H9 (cell line): Measurements from ENCODE around the gene OR2K2. TPM values are rescaled to one million over a fixed set of nuclear protein-coding genes. Genes with fewer than 3 reads are reported as not detected.

Experiments used
- DNase-seq: peaks from one replicate; pipeline ENCODE4 v3.0.0-alpha.2; 2017
- H2AFZ ChIP-seq: one replicate; pipeline ENCODE4 v1.6.1; 2013; ENCODE audit warnings: mild to moderate bottlenecking, low read length, control low read depth, moderate library complexity
- H2AK5ac ChIP-seq: 2 replicates; pipeline ENCODE4 v1.6.1; 2013; ENCODE audit warnings: low read length, control low read depth, mixed read lengths; ENCODE audit not compliant: insufficient read length
- H2BK120ac ChIP-seq: one replicate; pipeline ENCODE4 v1.6.1; 2013; ENCODE audit warnings: low read depth, mild to moderate bottlenecking, low read length, control low read depth, inconsistent platforms; ENCODE audit not compliant: poor library complexity, severe bottlenecking
- H2BK12ac ChIP-seq: 2 replicates; pipeline ENCODE4 v1.6.1; 2013; ENCODE audit warnings: low read length, control low read depth, mixed read lengths, low read depth; ENCODE audit not compliant: insufficient read length
- H2BK15ac ChIP-seq: 2 replicates; pipeline ENCODE4 v1.6.1; 2013; ENCODE audit warnings: low read depth, low read length, control low read depth
- H2BK20ac ChIP-seq: one replicate; pipeline ENCODE4 v1.6.1; 2013; ENCODE audit warnings: low read depth, mild to moderate bottlenecking, low read length, control low read depth, inconsistent platforms; ENCODE audit not compliant: poor library complexity, severe bottlenecking
- H2BK5ac ChIP-seq: 2 replicates; pipeline ENCODE4 v1.6.1; 2013; ENCODE audit warnings: low read length, control low read depth, mixed read lengths; ENCODE audit not compliant: insufficient read length
- H3K14ac ChIP-seq: 2 replicates; pipeline ENCODE4 v1.6.1; 2013; ENCODE audit warnings: low read length, control low read depth; ENCODE audit not compliant: insufficient read depth
- H3K18ac ChIP-seq: 2 replicates; pipeline ENCODE4 v1.6.1; 2013; ENCODE audit warnings: low read depth, mild to moderate bottlenecking, mixed read lengths, low read length, control low read depth; ENCODE audit not compliant: insufficient read length
- H3K23ac ChIP-seq: 2 replicates; pipeline ENCODE4 v1.6.1; 2013; ENCODE audit warnings: low read length, control low read depth, mixed read lengths, low read depth; ENCODE audit not compliant: insufficient read length
- H3K23me2 ChIP-seq: 2 replicates; pipeline ENCODE4 v1.6.1; 2013; ENCODE audit warnings: low read depth, mild to moderate bottlenecking, mixed read lengths, low read length, control low read depth; ENCODE audit not compliant: insufficient read length, poor library complexity, severe bottlenecking
- H3K27ac ChIP-seq: 2 replicates; pipeline ENCODE4 v1.5.1; 2013; ENCODE audit warnings: low read length, control low read depth, mixed read lengths, low read depth; ENCODE audit not compliant: insufficient read length
- H3K27me3 ChIP-seq: 2 replicates; pipeline ENCODE4 v1.6.1; 2013; ENCODE audit warnings: low read length, control low read depth, inconsistent platforms; ENCODE audit not compliant: insufficient read depth
- H3K4ac ChIP-seq: 2 replicates; pipeline ENCODE4 v1.6.1; 2013; ENCODE audit warnings: low read depth, mild to moderate bottlenecking, control low read depth, inconsistent platforms, low read length, moderate library complexity
- H3K4me1 ChIP-seq: 2 replicates; pipeline ENCODE4 v1.6.1; 2013; ENCODE audit warnings: low read length, control low read depth, inconsistent platforms; ENCODE audit not compliant: insufficient read depth
- H3K4me2 ChIP-seq: 2 replicates; pipeline ENCODE4 v1.6.1; 2013; ENCODE audit warnings: low read length, control low read depth, mixed read lengths; ENCODE audit not compliant: insufficient read length, insufficient read depth
- H3K56ac ChIP-seq: 2 replicates; pipeline ENCODE4 v1.6.1; 2013; ENCODE audit warnings: low read depth, mild to moderate bottlenecking, mixed read lengths, low read length, control low read depth; ENCODE audit not compliant: insufficient read length
- H3K79me1 ChIP-seq: 2 replicates; pipeline ENCODE4 v1.6.1; 2013; ENCODE audit warnings: low read depth, mild to moderate bottlenecking, moderate library complexity, low read length, control low read depth, inconsistent platforms; ENCODE audit not compliant: insufficient read depth, poor library complexity, severe bottlenecking
- H3K79me2 ChIP-seq: 2 replicates; pipeline ENCODE4 v1.6.1; 2013; ENCODE audit warnings: low read length, control low read depth, inconsistent platforms; ENCODE audit not compliant: insufficient read depth
- H3K9ac ChIP-seq: 2 replicates; pipeline ENCODE4 v1.6.1; 2013; ENCODE audit warnings: low read length, control low read depth, mixed read lengths; ENCODE audit not compliant: insufficient read length; ENCODE audit errors: extremely low read depth
- H3K9me3 ChIP-seq: one replicate; pipeline ENCODE4 v1.6.1; 2013; ENCODE audit warnings: low read depth, low read length, inconsistent platforms; ENCODE audit not compliant: control insufficient read depth
- H3T11ph ChIP-seq: one replicate; pipeline ENCODE4 v1.6.1; 2013; ENCODE audit warnings: mild to moderate bottlenecking, low read length, control low read depth, inconsistent platforms
- H4K20me1 ChIP-seq: one replicate; pipeline ENCODE4 v1.6.1; 2013; ENCODE audit not compliant: control insufficient read depth, insufficient read length, insufficient read depth
- H4K5ac ChIP-seq: 2 replicates; pipeline ENCODE4 v1.6.1; 2013; ENCODE audit warnings: low read depth, mild to moderate bottlenecking, mixed read lengths, low read length, control low read depth; ENCODE audit not compliant: insufficient read length
- H4K8ac ChIP-seq: replicated peaks from 2 replicates; pipeline ENCODE4 v1.6.1; 2013; ENCODE audit warnings: low read length, control low read depth, mixed read lengths, low read depth; ENCODE audit not compliant: insufficient read length
- H4K91ac ChIP-seq: 2 replicates; pipeline ENCODE4 v1.6.1; 2013; ENCODE audit warnings: low read depth, mild to moderate bottlenecking, moderate library complexity, mixed read lengths, low read length, control low read depth; ENCODE audit not compliant: insufficient read length
- H3K27ac Mint-ChIP-seq, 3 experiments: 2 replicates in 2 of 3; 3 replicates in 1 of 3; pipeline ENCODE4 v1.8.0; 2020 to 2021; ENCODE audit warnings: mixed read lengths in 3 of 3, mild to moderate bottlenecking in 1 of 3, moderate library complexity in 1 of 3
- H3K27me3 Mint-ChIP-seq: 2 replicates; pipeline ENCODE4 v1.8.0; 2021; ENCODE audit warnings: low read depth, mild to moderate bottlenecking, moderate library complexity, mixed read lengths
- H3K36me3 Mint-ChIP-seq, 3 experiments: 2 replicates in 2 of 3; 3 replicates in 1 of 3; pipeline ENCODE4 v1.8.0; 2020 to 2021; ENCODE audit warnings: low read depth in 3 of 3, mixed read lengths in 3 of 3; ENCODE audit not compliant: insufficient read depth in 1 of 3
- H3K4me1 Mint-ChIP-seq, 2 experiments: 2 replicates each; pipeline ENCODE4 v1.8.0; 2020; ENCODE audit warnings: mixed read lengths in 2 of 2
- H3K4me3 Mint-ChIP-seq, 2 experiments: 2 replicates in 1 of 2; 3 replicates in 1 of 2; pipeline ENCODE4 v1.8.0; 2020 to 2021; ENCODE audit warnings: mild to moderate bottlenecking in 2 of 2, mixed read lengths in 2 of 2, moderate library complexity in 1 of 2
- H3K9me3 Mint-ChIP-seq, 2 experiments: 2 replicates in 1 of 2; 3 replicates in 1 of 2; pipeline ENCODE4 v1.8.0; 2020; ENCODE audit warnings: mild to moderate bottlenecking in 2 of 2, mixed read lengths in 2 of 2, moderate library complexity in 1 of 2
- CTCF ChIP-seq: fragments of 200-600 bp; sonication (generic); conservative IDR thresholded peaks from 3 replicates; pipeline ENCODE4 v1.8.0; 2021; ENCODE audit warnings: antibody characterized with exemption, mild to moderate bottlenecking
- WGBS: extraction: QIAGEN DNeasy Blood & Tissue Kit; methylation state at CpG from one replicate; pipeline ENCODE4 v1.1.7; 2013; ENCODE audit warnings: missing lambda C conversion rate, low lambda C conversion rate, mixed read lengths; ENCODE audit not compliant: insufficient read length; ENCODE audit errors: extremely low coverage; 5-methylcytosine and 5-hydroxymethylcytosine counted together
- total RNA-seq: library from RNA; stranded (reverse); gene quantifications from 2 replicates; pipeline ENCODE4 v1.2.1, GENCODE V29; 2021

OR2K2 gene
- total RNA-seq, 1 experiment from 2014 or later: not detected

GRCh38 chr9:111294691-111295451 lies 35.2 kb downstream of the OR2K2 start:
- Histone ChIP-seq H2AFZ (no peak overlapping the region), H2BK5ac (no peak overlapping the region)
- H3K9me3 Mint-ChIP-seq: peaks cover 0 to 3% of the 10 kb centered on the region in 2 experiments; a peak in 1 of 5 replicates

More at GRCh38 chr9:111294691-111295451, 35.2 kb downstream of the OR2K2 start:
- Histone ChIP-seq H3K56ac (no peak overlapping the region), H2BK15ac (no peak overlapping the region), H3K23me2 (no peaks in the 10 kb centered on the region), H3K27ac (no peak overlapping the region), H3K79me2 (no peaks in the 10 kb centered on the region), H2BK120ac (no peak overlapping the region), H3K14ac (no peak overlapping the region), H3K79me1 (no peaks in the 10 kb centered on the region), H3K4me2 (no peak overlapping the region), H2AK5ac (no peak overlapping the region), H2BK20ac (no peak overlapping the region), H2BK12ac (no peak overlapping the region), H3K9ac (no peak overlapping the region), H4K91ac (no peak overlapping the region), H4K8ac (no peak overlapping the region), H4K20me1 (no peaks in the 10 kb centered on the region), H3K9me3 (no peaks in the 10 kb centered on the region), H3T11ph (no peak overlapping the region), H3K27me3 (no peaks in the 10 kb centered on the region), H3K4me1 (no peaks in the 10 kb centered on the region), H4K5ac (no peak overlapping the region), H3K23ac (no peak overlapping the region), H3K4ac (no peak overlapping the region), H3K18ac (no peak overlapping the region)
- no peak overlapping the region for H3K4me3 Mint-ChIP-seq
- no peak overlapping the region for H3K27ac Mint-ChIP-seq
- H3K36me3 Mint-ChIP-seq: peaks cover 0 to 12% (median 0%) of the 10 kb centered on the region in 3 experiments; a peak in 2 of 7 replicates
- WGBS: no CpG with 5 or more reads among the region's 2 CpGs
- H3K27me3 Mint-ChIP-seq: no peaks in the 10 kb centered on the region
- peaks cover 0 to 11% of the 10 kb centered on the region in 2 experiments for H3K4me1 Mint-ChIP-seq
- no peak for TF ChIP-seq CTCF
- DNase-seq: no peak
